ENCODE data around the gene GDI1. TPM values are rescaled to one million over a fixed set of nuclear protein-coding genes. Genes with fewer than 3 reads are reported as not detected.

The GDI1 gene
- total and polyA plus RNA-seq, 7 donors = 50.9 to 101 (median 75.2) TPM

- 96% methylated on average over 23 of the region's 23 CpGs for WGBS, 2 donors
- Histone ChIP-seq H3K27ac (no peak overlapping the region), H3K9me3 (no peaks in the 10 kb centered on the region), H3K4me1 (no peaks in the 10 kb centered on the region), H3K27me3 (no peaks in the 10 kb centered on the region), H3K36me3 (peaks cover 0 to 40% (median 14%) of the 10 kb centered on the region in 4 donors), H3K4me3 (no peak overlapping the region)
- intact Hi-C loops (cut with DNase I) = no loop called here
- TF ChIP-seq CTCF (IDR thresholded peaks at IDR 0.05) (no peak), POLR2A (IDR thresholded peaks at IDR 0.05) (no peak), EP300 (IDR thresholded peaks at IDR 0.05) (no peak), POLR2AphosphoS5 (IDR thresholded peaks at IDR 0.05) (no peak)
- DNase-seq = no peak
These were observed 31.3 kb downstream of the GDI1 start for GRCh38 chrX:154468217-154468616.

- DNase-seq = no peak
- 93 to 96% methylated on average over 9 of the region's 9 CpGs for WGBS, 2 donors
These were observed 32.2 kb downstream of the GDI1 start for GRCh38 chrX:154469114-154469513.

GRCh38 chrX:154469880-154470279 is 32.9 kb downstream of the GDI1 start:
- no peak for DNase-seq
- intact Hi-C loops (cut with DNase I) = no loop called here
- Histone ChIP-seq H3K4me3 (no peak overlapping the region), H3K27ac (no peak overlapping the region), H3K27me3 (no peaks in the 10 kb centered on the region), H3K9me3 (no peaks in the 10 kb centered on the region), H3K36me3 (peaks cover 0 to 31% (median 14%) of the 10 kb centered on the region in 4 donors), H3K4me1 (no peaks in the 10 kb centered on the region)
- TF ChIP-seq CTCF (IDR thresholded peaks at IDR 0.05) = no peak
- TF ChIP-seq POLR2AphosphoS5 (IDR thresholded peaks at IDR 0.05) = no peak
- no peak for TF ChIP-seq EP300 (IDR thresholded peaks at IDR 0.05)
- no peak for TF ChIP-seq POLR2A (IDR thresholded peaks at IDR 0.05)
- WGBS, 2 donors = 94 to 95% methylated on average over 18 of the region's 18 CpGs

More at GRCh38 chrX:154469114-154469513, 32.2 kb downstream of the GDI1 start:
- Histone ChIP-seq H3K36me3 (peaks cover 0 to 38% (median 14%) of the 10 kb centered on the region in 4 donors), H3K27me3 (no peaks in the 10 kb centered on the region), H3K4me1 (no peaks in the 10 kb centered on the region), H3K4me3 (no peak overlapping the region), H3K9me3 (no peaks in the 10 kb centered on the region), H3K27ac (no peak overlapping the region)
- intact Hi-C loops (cut with DNase I) = no loop called here
- TF ChIP-seq POLR2AphosphoS5 (IDR thresholded peaks at IDR 0.05) (no peak), CTCF (IDR thresholded peaks at IDR 0.05) (no peak), EP300 (IDR thresholded peaks at IDR 0.05) (no peak), POLR2A (IDR thresholded peaks at IDR 0.05) (no peak)

- TF ChIP-seq POLR2A (IDR thresholded peaks at IDR 0.05) (no peak), POLR2AphosphoS5 (IDR thresholded peaks at IDR 0.05) (no peak), EP300 (IDR thresholded peaks at IDR 0.05) (no peak), CTCF (IDR thresholded peaks at IDR 0.05) (no peak)
- 95% methylated on average over 14 of the region's 14 CpGs for WGBS, 2 donors
- no peaks in the 10 kb centered on the region for H3K9me3 ChIP-seq
- no peak overlapping the region for H3K27ac ChIP-seq
- H3K36me3 ChIP-seq = peaks cover 0 to 31% (median 14%) of the 10 kb centered on the region in 4 donors
- no peaks in the 10 kb centered on the region for H3K4me1 ChIP-seq
- no peak for DNase-seq
- H3K27me3 ChIP-seq = no peaks in the 10 kb centered on the region
- intact Hi-C loops (cut with DNase I) = no loop called here
- no peak overlapping the region for H3K4me3 ChIP-seq
These were observed 33.5 kb downstream of the GDI1 start for GRCh38 chrX:154470434-154470833.

GRCh38 chrX:154470914-154471568 is 34.1 kb downstream of the GDI1 start:
- H3K36me3 ChIP-seq = peaks cover 0 to 31% (median 13%) of the 10 kb centered on the region in 4 donors
- intact Hi-C loops (cut with DNase I) = no loop called here

More at GRCh38 chrX:154470914-154471568, 34.1 kb downstream of the GDI1 start:
- H3K4me3 ChIP-seq = no peak overlapping the region
- DNase-seq = no peak
- H3K9me3 ChIP-seq = no peaks in the 10 kb centered on the region
- no peak overlapping the region for H3K27ac ChIP-seq
- H3K27me3 ChIP-seq = no peaks in the 10 kb centered on the region
- TF ChIP-seq CTCF (IDR thresholded peaks at IDR 0.05) (no peak), POLR2A (IDR thresholded peaks at IDR 0.05) (no peak), POLR2AphosphoS5 (IDR thresholded peaks at IDR 0.05) (no peak), EP300 (IDR thresholded peaks at IDR 0.05) (no peak)
- no peaks in the 10 kb centered on the region for H3K4me1 ChIP-seq
- WGBS, 2 donors = 88 to 94% methylated on average over 22 to 23 of the region's 23 CpGs

Measured in sigmoid colon (tissue), 7 donors.